ENCODE data around the gene NAPA.

GRCh38 chr19:47465957-47466356 lies 48.9 kb downstream of the NAPA start:
- no peak for TF ChIP-seq RBBP5 (conservative IDR thresholded peaks at IDR 0.05)
- no peak for TF ChIP-seq CTCF (IDR thresholded peaks at IDR 0.05 in 2 of 3, conservative IDR thresholded peaks at IDR 0.05 in 1 of 3; ENCODE audit: control insufficient read depth in 2 of 3, extremely low read depth in 1 of 3, insufficient read depth in 1 of 3, low read depth in 3 of 3, low read length in 3 of 3)
- TF ChIP-seq YY1 (IDR thresholded peaks at IDR 0.05; ENCODE audit: low read depth, low read length): no peak
- no peak for TF ChIP-seq SIN3A (IDR thresholded peaks at IDR 0.05; ENCODE audit: low read depth, low read length)
- TF ChIP-seq MXI1 (IDR thresholded peaks at IDR 0.05; ENCODE audit: low read depth, low read length): no peak
- no peak for TF ChIP-seq CREM (IDR thresholded peaks at IDR 0.05; ENCODE audit: low read depth)
- TF ChIP-seq, protein P1, sequence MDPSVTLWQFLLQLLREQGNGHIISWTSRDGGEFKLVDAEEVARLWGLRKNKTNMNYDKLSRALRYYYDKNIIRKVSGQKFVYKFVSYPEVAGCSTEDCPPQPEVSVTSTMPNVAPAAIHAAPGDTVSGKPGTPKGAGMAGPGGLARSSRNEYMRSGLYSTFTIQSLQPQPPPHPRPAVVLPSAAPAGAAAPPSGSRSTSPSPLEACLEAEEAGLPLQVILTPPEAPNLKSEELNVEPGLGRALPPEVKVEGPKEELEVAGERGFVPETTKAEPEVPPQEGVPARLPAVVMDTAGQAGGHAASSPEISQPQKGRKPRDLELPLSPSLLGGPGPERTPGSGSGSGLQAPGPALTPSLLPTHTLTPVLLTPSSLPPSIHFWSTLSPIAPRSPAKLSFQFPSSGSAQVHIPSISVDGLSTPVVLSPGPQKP (IDR thresholded peaks at IDR 0.05; ENCODE audit: low read depth, low read length): no peak

Data from GM12878 (cell line).